Thymus (tissue), 2 donors: Measurements from ENCODE around the gene PPM1D. TPM values are rescaled to one million over a fixed set of nuclear protein-coding genes. Genes with fewer than 3 reads are reported as not detected.

Experiments
- polyA plus RNA-seq: library from polyadenylated mRNA; stranded (reverse); fragments of 200-250 nt; gene quantifications from one replicate; pipeline ENCODE4 v1.2.3, GENCODE V29; 2013
- total RNA-seq: library from RNA; stranded (reverse); fragments of 120-200 nt; gene quantifications from one replicate; pipeline ENCODE4 v1.2.4, GENCODE V29; 2013
- donor health status: healthy.

PPM1D gene
- total and polyA plus RNA-seq, 2 donors = 6.5 to 10.9 TPM

Other genes with a start within 250 kb of the PPM1D start
- 26.4 TPM for gene USP32, start 208.1 kb upstream of the PPM1D start, total RNA-seq
- gene USP32, start 208.1 kb upstream of the PPM1D start, polyA plus RNA-seq = 10.0 TPM
- 0.09 TPM for gene CHCT1, start 177.7 kb upstream of the PPM1D start, total RNA-seq
- 0.05 TPM for gene CHCT1, start 177.7 kb upstream of the PPM1D start, polyA plus RNA-seq
- 17.8 TPM for gene APPBP2, start 74.0 kb upstream of the PPM1D start, total RNA-seq
- gene APPBP2, start 74.0 kb upstream of the PPM1D start, polyA plus RNA-seq = 11.4 TPM
- 12.4 TPM for gene BCAS3, start 77.7 kb downstream of the PPM1D start, total RNA-seq
- 6.9 TPM for gene BCAS3, start 77.7 kb downstream of the PPM1D start, polyA plus RNA-seq